ENCODE results near the gene RFX3. TPM values are rescaled to one million over a fixed set of nuclear protein-coding genes. Genes with fewer than 3 reads are reported as not detected.

Gene RFX3
- total and polyA plus RNA-seq, 2 of the 13 experiments (the other 11 are each of a cell fraction or from before 2014, with no cell fraction given): 2.7 to 5.3 TPM

DNA sequence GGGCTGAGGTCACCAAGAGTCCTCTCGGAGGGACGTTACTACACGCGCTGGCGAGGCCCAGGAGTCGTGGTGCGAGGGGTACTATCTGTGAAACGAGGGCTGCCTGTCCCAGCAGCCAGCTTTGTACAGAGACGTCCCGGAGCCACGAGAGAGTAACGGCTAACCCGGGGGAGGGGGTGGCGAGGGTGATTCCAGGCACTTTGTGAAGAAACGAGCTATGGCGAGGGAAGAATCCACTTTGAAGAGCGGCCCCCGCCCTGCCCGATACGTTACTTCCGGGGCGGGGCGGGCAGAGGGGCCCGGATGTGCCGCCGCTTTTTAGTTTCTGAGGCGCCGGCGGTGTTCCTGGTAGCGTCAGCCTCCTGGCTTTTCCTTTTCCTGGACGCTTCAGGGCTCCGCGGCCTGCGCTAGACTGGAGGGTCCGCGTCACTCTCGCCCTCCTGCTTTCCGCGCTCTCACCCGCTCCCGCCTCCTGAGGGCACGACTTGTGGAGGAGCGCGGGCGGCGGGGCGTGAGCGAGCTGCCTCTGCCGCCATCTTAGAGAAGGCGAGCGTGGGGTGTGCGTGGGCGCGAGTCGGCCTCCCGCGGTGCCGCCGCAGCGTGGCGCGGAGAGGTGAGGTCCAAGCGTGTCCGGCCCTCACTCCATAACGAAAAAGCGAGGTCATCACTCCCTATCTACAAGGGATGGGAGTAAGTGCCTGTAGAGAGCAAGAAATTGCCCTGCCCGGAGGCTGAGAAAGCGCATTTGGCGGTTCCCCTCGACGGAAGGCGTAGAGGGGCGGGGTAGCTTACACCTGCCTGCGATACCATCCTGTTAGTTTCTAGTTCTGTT, 580 bp upstream of the RFX3 start (continued):
- TF ChIP-seq, protein P1, sequence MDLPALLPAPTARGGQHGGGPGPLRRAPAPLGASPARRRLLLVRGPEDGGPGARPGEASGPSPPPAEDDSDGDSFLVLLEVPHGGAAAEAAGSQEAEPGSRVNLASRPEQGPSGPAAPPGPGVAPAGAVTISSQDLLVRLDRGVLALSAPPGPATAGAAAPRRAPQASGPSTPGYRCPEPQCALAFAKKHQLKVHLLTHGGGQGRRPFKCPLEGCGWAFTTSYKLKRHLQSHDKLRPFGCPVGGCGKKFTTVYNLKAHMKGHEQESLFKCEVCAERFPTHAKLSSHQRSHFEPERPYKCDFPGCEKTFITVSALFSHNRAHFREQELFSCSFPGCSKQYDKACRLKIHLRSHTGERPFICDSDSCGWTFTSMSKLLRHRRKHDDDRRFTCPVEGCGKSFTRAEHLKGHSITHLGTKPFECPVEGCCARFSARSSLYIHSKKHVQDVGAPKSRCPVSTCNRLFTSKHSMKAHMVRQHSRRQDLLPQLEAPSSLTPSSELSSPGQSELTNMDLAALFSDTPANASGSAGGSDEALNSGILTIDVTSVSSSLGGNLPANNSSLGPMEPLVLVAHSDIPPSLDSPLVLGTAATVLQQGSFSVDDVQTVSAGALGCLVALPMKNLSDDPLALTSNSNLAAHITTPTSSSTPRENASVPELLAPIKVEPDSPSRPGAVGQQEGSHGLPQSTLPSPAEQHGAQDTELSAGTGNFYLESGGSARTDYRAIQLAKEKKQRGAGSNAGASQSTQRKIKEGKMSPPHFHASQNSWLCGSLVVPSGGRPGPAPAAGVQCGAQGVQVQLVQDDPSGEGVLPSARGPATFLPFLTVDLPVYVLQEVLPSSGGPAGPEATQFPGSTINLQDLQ (CRISPR knock-in tag; IDR thresholded peaks at IDR 0.05): peak; percentile 6; the same call in 1 of the 2 replicates
- TF ChIP-seq RARG (CRISPR knock-in tag; IDR thresholded peaks at IDR 0.05; ENCODE audit: low read depth): 0 out of 2 replicates have a peak, but pooled peaks have one; percentile 19
- 0 out of 2 replicates have a peak, but pooled peaks have one; percentile 13 for TF ChIP-seq MED1 (CRISPR knock-in tag; IDR thresholded peaks at IDR 0.05)
- peak; percentile 48; the same call in 1 of the 2 replicates for TF ChIP-seq NR2C2 (CRISPR knock-in tag; IDR thresholded peaks at IDR 0.05; ENCODE audit: borderline replicate concordance)
- no peak for TF ChIP-seq ZNF660 (CRISPR knock-in tag; IDR thresholded peaks at IDR 0.05; ENCODE audit: borderline replicate concordance, low read depth)
- TF ChIP-seq ZNF446 (CRISPR knock-in tag; IDR thresholded peaks at IDR 0.05): no peak
- TF ChIP-seq, protein P2, sequence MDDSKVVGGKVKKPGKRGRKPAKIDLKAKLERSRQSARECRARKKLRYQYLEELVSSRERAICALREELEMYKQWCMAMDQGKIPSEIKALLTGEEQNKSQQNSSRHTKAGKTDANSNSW (CRISPR knock-in tag; IDR thresholded peaks at IDR 0.05; ENCODE audit: borderline replicate concordance): 0 out of 2 replicates have a peak, but pooled peaks have one; percentile 57
- no peak for TF ChIP-seq ATAD3A (CRISPR knock-in tag; IDR thresholded peaks at IDR 0.05)
- TF ChIP-seq, protein P3, sequence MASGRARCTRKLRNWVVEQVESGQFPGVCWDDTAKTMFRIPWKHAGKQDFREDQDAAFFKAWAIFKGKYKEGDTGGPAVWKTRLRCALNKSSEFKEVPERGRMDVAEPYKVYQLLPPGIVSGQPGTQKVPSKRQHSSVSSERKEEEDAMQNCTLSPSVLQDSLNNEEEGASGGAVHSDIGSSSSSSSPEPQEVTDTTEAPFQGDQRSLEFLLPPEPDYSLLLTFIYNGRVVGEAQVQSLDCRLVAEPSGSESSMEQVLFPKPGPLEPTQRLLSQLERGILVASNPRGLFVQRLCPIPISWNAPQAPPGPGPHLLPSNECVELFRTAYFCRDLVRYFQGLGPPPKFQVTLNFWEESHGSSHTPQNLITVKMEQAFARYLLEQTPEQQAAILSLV (CRISPR knock-in tag; IDR thresholded peaks at IDR 0.05; ENCODE audit: borderline replicate concordance): peak; percentile 85; the same call in 1 of the 2 replicates
- peak; percentile 82; the same call in 1 of the 2 replicates for TF ChIP-seq WIZ (CRISPR knock-in tag; IDR thresholded peaks at IDR 0.05)
- no peak for TF ChIP-seq ARNT (IDR thresholded peaks at IDR 0.05)
- TF ChIP-seq, protein P4, sequence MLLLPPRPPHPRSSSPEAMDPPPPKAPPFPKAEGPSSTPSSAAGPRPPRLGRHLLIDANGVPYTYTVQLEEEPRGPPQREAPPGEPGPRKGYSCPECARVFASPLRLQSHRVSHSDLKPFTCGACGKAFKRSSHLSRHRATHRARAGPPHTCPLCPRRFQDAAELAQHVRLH (CRISPR knock-in tag; IDR thresholded peaks at IDR 0.05; ENCODE audit: borderline replicate concordance, low read depth): 0 out of 2 replicates have a peak, but pooled peaks have one; percentile 71
- peak; percentile 68 for TF ChIP-seq MED8 (CRISPR knock-in tag; IDR thresholded peaks at IDR 0.05; ENCODE audit: insufficient replicate concordance)
- TF ChIP-seq, protein P5, sequence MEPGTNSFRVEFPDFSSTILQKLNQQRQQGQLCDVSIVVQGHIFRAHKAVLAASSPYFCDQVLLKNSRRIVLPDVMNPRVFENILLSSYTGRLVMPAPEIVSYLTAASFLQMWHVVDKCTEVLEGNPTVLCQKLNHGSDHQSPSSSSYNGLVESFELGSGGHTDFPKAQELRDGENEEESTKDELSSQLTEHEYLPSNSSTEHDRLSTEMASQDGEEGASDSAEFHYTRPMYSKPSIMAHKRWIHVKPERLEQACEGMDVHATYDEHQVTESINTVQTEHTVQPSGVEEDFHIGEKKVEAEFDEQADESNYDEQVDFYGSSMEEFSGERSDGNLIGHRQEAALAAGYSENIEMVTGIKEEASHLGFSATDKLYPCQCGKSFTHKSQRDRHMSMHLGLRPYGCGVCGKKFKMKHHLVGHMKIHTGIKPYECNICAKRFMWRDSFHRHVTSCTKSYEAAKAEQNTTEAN (CRISPR knock-in tag; conservative IDR thresholded peaks at IDR 0.05): no peak
- peak; percentile 59; the same call in 1 of the 2 replicates for TF ChIP-seq ZNF451 (CRISPR knock-in tag; IDR thresholded peaks at IDR 0.05)
- TF ChIP-seq ZNF788 (CRISPR knock-in tag; IDR thresholded peaks at IDR 0.05; ENCODE audit: borderline replicate concordance): peak; percentile 83; the same call in 1 of the 2 replicates
- TF ChIP-seq, protein P6, sequence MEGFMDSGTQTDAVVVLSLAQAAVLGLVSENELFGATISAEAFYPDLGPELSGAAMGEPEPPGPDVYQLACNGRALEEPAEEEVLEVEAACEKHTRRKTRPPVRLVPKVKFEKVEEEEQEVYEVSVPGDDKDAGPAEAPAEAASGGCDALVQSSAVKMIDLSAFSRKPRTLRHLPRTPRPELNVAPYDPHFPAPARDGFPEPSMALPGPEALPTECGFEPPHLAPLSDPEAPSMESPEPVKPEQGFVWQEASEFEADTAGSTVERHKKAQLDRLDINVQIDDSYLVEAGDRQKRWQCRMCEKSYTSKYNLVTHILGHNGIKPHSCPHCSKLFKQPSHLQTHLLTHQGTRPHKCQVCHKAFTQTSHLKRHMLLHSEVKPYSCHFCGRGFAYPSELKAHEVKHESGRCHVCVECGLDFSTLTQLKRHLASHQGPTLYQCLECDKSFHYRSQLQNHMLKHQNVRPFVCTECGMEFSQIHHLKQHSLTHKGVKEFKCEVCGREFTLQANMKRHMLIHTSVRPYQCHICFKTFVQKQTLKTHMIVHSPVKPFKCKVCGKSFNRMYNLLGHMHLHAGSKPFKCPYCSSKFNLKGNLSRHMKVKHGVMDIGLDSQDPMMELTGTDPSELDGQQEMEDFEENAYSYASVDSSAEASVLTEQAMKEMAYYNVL (CRISPR knock-in tag; IDR thresholded peaks at IDR 0.05; ENCODE audit: borderline replicate concordance): peak; percentile 69; the same call in 1 of the 2 replicates
- 0 out of 2 replicates have a peak, but pooled peaks have one; percentile 82 for TF ChIP-seq ZNF773 (CRISPR knock-in tag; IDR thresholded peaks at IDR 0.05; ENCODE audit: borderline replicate concordance)
- TF ChIP-seq HOXD1 (CRISPR knock-in tag; IDR thresholded peaks at IDR 0.05): peak; percentile 35
- TF ChIP-seq STAG1 (CRISPR knock-in tag; IDR thresholded peaks at IDR 0.05): no peak

Measured in HepG2 (cell line).